IMR-90 (cell line): Measurements from ENCODE around the gene MS4A10.

Source experiments
- BHLHE40 ChIP-seq: fragments of 150-350 bp; IDR thresholded peaks from 2 replicates; pipeline ENCODE4 v1.6.1; 2016; ENCODE audit warnings: mild to moderate bottlenecking, low read depth, low read length
- MXI1 ChIP-seq: IDR thresholded peaks from 2 replicates; pipeline ENCODE4 v1.6.1; 2012; ENCODE audit warnings: low read depth, mild to moderate bottlenecking, low read length, moderate library complexity, borderline replicate concordance
- NFE2L2 ChIP-seq: fragments of 150-350 bp; IDR thresholded peaks from 2 replicates; pipeline ENCODE4 v1.6.1; 2016; ENCODE audit warnings: low read depth, mild to moderate bottlenecking, low read length
- POLR2A ChIP-seq: IDR thresholded peaks from 2 replicates; pipeline ENCODE4 v1.6.1; 2012; ENCODE audit warnings: mild to moderate bottlenecking, low read depth, low read length
- RAD21 ChIP-seq: IDR thresholded peaks from 2 replicates; pipeline ENCODE4 v1.6.1; 2012; ENCODE audit warnings: low read length, improper control_type of control experiment
- RCOR1 ChIP-seq: IDR thresholded peaks from 2 replicates; pipeline ENCODE4 v1.6.1; 2012; ENCODE audit warnings: mild to moderate bottlenecking, low read length, improper control_type of control experiment; ENCODE audit not compliant: insufficient replicate concordance
- RFX5 ChIP-seq: IDR thresholded peaks from 2 replicates; pipeline ENCODE4 v1.8.0; 2012; ENCODE audit warnings: low read depth, mild to moderate bottlenecking, low read length, moderate library complexity
- TF ChIP-seq, protein P1 (sequence below): conservative IDR thresholded peaks from 2 replicates; pipeline ENCODE4 v1.5.1; 2012; ENCODE audit warnings: mild to moderate bottlenecking, low read depth, low read length, improper control_type of control experiment

DNA sequence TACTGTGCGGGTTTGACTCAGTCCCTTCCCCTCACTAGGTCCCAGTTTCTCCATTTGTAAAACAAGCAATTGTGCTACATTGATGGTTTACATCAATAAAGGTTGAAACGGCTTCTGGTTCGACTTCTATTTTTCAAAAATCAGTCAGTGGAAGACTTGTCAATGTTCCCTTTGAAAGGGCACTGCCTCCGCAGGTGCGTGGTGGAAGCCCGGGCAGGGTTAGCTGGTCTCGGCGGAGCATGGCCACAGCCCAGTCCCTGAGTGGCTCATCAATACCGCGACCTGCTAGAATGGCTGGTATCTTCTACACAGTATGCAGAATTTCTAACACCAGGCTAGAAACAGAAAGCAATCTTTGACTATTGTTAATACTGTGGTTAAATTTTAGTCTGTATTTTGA, 16.1 kb downstream of the MS4A10 start:
- TF ChIP-seq RAD21: no peak
- TF ChIP-seq, protein P1, sequence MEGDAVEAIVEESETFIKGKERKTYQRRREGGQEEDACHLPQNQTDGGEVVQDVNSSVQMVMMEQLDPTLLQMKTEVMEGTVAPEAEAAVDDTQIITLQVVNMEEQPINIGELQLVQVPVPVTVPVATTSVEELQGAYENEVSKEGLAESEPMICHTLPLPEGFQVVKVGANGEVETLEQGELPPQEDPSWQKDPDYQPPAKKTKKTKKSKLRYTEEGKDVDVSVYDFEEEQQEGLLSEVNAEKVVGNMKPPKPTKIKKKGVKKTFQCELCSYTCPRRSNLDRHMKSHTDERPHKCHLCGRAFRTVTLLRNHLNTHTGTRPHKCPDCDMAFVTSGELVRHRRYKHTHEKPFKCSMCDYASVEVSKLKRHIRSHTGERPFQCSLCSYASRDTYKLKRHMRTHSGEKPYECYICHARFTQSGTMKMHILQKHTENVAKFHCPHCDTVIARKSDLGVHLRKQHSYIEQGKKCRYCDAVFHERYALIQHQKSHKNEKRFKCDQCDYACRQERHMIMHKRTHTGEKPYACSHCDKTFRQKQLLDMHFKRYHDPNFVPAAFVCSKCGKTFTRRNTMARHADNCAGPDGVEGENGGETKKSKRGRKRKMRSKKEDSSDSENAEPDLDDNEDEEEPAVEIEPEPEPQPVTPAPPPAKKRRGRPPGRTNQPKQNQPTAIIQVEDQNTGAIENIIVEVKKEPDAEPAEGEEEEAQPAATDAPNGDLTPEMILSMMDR: no peak
- TF ChIP-seq POLR2A: no peak
- no peak for TF ChIP-seq MXI1
- TF ChIP-seq BHLHE40: no peak
- no peak for TF ChIP-seq NFE2L2
- no peak for TF ChIP-seq RFX5
- TF ChIP-seq RCOR1: no peak
